Right lung (tissue), 5 donors: ENCODE results near the gene FOXQ1. TPM values are rescaled to one million over a fixed set of nuclear protein-coding genes. Genes with fewer than 3 reads are reported as not detected.
"Not testable (repeated sequence)": the region's sequence is repeated elsewhere in the genome, so short reads cannot be mapped to it uniquely, and the experiment has no call there.

Experiments used
- DNase-seq, 2 donors: peaks; one replicate each; pipeline ENCODE4 v3.0.0-alpha.2; 2013
- polyA plus RNA-seq, 5 donors: library from polyadenylated mRNA; unstranded; fragments of 120-200 nt; gene quantifications; one replicate each; pipeline versions ENCODE4 v1.2.1 to v1.2.3, GENCODE V29; 2013; ENCODE audit warnings: inconsistent platforms in 1 of 5, low replicate concordance in 1 of 5; ENCODE audit not compliant: insufficient read length in 5 of 5, insufficient read depth in 1 of 5

Gene FOXQ1
- polyA plus RNA-seq, 5 donors = 2.2 to 5.1 (median 3.6) TPM

DNA sequence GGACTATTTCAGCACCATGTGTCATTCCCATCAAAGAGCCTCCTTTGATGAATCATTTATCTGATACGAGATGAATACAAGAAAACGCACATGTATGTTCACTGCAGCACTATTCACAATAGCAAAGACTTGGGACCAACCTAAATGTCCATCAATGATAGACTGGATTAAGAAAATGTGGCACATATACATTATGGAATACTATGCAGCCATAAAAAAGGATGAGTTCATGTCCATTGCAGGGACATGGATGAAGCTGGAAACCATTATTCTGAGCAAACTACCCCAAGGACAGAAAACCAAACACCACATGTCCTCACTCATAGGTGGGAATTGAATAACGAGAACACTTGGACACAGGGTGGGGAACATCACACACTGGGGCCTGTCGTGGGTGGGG lies 49.8 kb downstream of the FOXQ1 start:
- DNase-seq = not testable (repeated sequence)

GRCh38 chr6:1362643-1363042 lies 50.7 kb downstream of the FOXQ1 start:
- DNase-seq = no peak

GRCh38 chr6:1363298-1363697 lies 51.4 kb downstream of the FOXQ1 start:
- peak in 1 of 2 donors; percentile 20 for DNase-seq

- DNase-seq = peak; percentile 78 to 80
These were observed 52.1 kb downstream of the FOXQ1 start for GRCh38 chr6:1363729-1364572.

Other genes with a start within 250 kb of the FOXQ1 start
- gene FOXF2, start 77.5 kb downstream of the FOXQ1 start, polyA plus RNA-seq = 10 to 100 TPM; 56.7 to 78.3 (median 62.7) TPM